Measurements from ENCODE around the gene TTLL13. TPM values are rescaled to one million over a fixed set of nuclear protein-coding genes. Genes with fewer than 3 reads are reported as not detected.
"Not testable (repeated sequence)": the region's sequence is repeated elsewhere in the genome, so short reads cannot be mapped to it uniquely, and the experiment has no call there.

The TTLL13 gene
- total RNA-seq, 1 donor from 2014 or later: 0.31 TPM

DNA sequence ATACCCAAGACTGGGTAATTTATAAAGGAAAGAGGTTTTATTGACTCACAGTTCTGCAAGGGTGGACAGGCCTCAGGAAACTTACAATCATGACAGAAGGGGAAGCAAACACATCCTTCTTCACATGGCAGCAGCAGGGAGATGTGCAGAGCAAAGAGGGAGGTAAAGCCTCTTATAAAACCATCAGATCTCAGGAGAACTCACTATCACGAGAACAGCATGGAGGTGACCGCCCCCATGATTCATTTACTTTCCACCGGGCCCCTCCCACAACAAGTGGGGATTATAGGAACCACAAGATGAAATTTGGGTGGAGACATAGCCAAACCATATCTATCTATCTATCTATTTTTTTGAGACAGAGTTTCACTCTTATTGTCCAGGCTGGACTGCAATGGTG lies 10.0 kb upstream of the TTLL13 start:
- no peak for DNase-seq

DNA sequence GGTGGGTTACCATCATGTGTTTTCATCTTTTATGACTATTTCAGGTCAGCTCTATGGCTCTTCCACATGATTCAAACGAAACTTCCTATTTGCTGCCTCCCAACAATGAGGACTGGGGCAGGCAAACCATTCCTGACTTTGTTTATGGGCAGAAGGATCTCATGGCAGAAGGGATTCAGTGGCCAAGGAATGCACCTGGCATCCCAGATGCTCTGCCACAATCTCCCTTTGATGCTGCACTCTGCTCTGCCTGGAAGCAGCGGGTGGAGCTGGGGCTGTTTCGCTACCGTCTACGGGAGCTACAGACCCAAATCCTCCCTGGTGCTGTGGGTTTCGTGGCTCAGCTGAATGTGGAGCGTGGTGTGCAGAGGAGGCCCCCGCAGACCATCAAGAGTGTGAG lies 8.5 kb upstream of the TTLL13 start:
- DNase-seq: no peak

DNA sequence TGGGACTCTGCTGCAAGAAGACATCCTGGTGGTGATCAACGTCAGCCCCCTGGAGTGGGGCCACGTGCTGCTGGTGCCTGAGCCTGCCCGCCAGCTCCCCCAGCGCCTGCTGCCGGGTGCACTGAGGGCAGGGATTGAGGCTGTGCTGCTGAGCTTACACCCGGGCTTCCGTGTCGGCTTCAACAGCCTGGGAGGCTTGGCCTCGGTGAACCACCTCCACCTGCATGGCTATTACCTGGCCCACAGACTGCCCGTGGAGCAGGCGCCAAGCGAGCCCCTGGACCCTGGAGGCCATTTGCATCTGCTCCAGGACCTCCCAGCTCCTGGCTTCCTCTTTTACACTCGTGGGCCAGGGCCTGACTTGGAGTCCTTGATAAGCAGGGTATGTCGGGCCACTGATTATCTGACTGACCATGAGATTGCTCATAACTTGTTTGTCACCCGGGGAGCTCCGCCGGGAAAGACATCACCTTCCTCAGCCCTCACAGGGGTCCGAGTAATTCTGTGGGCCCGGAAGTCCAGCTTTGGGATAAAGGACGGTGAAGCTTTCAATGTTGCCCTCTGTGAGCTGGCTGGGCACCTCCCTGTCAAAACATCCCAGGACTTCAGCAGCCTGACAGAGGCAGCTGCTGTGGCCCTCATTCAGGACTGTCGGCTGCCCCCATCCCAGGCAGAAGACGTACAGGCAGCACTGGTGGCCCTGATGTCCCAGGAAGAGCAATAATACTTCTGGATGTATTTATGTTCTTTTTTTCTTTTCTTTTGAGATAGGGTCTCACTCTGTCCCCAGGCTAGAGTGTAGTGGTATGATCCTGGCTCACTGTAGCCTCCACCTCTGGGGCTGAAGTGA lies 7.8 kb upstream of the TTLL13 start:
- no peak for DNase-seq

DNA sequence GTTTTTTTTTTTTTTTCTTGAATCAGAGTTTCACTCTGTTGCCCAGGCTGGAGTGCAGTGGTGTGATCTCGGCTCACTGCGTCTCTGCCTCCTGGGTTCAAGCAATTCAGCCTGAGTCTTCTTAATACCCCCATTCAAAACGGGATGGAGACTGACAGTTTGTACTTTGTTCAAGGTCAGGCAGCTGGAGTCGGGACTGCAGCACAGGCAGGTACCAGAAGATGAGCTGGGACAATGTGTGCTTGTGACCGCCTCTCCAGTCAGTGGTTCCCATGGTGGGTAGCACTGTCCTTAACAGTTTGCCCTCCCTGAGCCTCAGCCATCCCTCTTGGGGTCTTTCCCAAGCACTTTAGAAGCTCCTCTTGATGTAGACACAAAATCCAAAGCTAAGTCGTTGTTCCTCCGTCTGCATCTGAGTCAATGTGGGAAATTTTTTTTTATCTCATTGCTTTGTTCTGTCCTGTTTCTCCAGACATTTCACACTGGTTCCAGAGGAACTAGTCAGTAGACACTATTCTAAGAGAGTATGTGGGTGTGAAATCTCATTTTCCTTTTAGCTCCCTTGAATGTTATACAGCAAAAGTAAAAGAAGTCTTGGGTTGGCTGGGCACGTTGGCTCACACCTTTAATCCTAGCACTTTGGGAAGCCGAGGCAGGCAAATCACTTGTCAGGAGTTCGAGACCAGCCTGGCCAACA lies 5.3 kb upstream of the TTLL13 start:
- DNase-seq: no peak

DNA sequence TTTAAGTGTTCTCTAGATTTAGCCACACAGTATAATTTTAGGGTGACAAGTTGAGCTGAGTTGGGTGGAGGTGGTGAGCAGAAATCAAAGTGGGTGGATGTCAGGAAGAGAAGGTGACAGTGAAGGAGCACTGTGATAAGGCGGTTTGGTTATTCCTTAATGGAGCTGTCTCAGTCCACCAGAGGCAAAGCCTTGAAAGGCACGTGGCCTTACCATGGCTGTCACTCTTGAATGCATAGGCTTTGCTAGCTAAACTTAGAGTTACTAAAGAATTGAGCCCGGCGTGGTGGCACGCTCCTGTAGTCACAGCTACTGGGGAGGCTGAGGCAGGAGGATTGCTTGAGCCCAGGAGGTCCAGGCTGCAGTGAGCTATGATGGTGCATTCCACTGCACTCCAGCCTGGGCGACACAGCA lies 560 bp upstream of the TTLL13 start:
- DNase-seq: no peak

DNA sequence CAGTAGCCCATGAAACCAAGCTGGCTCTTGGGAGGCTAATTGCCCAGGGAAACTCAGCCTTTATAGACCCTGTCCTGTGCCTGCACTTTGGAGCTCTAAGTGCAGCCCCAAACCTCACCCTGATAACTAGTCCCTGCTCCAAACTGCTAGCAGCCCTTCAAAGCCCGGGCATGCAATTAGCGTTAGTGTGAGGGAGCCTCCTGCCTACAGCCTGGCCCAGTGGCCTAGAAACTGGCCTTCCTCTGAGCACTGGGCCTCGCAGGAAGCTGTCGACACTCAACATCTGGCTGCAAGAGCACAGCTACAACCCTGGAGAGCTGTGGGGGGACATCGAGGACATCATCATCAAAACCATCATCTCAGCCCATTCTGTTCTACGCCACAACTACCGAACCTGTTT lies 8.4 kb downstream of the TTLL13 start:
- no peak for DNase-seq

DNA sequence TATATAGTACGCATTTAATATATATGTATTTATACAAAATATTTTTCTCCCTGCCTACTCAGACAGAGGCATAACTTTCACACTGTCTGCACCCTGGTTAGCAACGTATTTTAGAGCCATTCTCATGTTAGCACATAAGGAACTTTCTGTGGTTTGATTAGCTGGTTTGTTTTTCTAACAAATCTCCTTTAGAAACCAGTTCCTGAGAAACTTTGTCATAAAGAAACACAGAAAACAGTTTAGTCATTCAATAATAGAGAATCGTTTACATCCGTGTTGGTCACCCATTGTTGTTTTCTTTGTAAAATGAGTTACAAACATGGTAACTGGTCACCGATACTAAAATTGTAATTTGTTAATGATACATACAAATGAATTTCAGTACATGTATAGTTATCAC lies 10.2 kb downstream of the TTLL13 start:
- DNase-seq: no peak

DNA sequence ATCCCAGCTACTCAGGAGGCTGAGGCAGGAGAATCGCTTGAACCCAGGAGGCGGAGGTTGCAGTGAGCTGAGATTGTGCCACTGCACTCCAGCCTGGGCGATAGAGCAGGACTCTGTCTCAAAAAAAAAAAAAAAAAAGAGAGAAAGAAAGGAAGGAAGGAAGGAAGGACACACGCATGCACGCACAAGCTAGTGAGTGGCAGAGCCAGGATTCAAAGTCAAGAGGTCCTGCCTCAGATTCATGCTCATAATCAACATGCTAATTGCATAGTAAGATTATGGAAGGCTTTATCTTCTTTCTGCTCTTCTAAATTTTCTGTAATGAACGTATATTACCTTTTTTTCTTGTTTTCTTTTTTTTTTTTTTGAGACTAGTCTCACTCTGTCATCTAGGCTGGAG lies 11.4 kb downstream of the TTLL13 start:
- DNase-seq: not testable (repeated sequence)

DNA sequence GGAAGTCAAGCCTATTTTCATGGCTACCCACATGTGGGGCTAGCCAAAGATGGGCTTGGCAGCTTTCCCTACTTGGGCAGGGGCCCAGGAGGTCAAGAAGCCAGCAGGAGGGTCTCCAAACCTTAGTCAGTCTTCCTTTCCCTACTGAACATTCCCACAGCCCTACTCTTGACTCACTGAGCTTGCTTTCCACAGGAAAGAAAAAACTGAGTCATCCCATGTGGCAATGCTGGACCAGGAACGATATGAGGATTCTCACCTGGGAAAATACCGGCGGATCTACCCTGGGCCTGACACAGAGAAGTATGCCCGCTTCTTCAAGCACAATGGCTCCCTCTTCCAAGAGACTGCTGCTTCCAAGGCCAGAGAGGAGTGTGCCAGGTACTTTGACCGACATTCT lies 12.5 kb downstream of the TTLL13 start:
- DNase-seq: no peak

DNA sequence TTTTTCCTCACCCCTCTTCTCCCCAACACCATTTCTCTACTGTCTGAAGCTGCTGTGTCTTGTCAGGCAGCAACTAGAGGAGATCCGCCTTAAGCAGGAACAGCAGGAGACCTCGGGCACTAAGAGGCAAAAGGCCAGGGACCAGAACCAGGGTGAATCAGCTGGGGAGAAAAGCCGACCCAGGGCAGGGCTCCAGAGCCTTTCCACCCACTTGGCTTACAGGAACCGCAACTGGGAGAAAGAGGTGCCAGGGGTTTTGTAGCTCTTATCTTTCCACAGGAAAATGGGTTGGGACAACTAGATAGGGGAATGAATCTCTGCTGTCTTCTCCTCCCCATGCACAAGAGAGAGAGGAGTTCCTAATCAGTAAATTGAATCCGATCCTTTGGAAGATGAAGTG lies 13.1 kb downstream of the TTLL13 start:
- DNase-seq: no peak

DNA sequence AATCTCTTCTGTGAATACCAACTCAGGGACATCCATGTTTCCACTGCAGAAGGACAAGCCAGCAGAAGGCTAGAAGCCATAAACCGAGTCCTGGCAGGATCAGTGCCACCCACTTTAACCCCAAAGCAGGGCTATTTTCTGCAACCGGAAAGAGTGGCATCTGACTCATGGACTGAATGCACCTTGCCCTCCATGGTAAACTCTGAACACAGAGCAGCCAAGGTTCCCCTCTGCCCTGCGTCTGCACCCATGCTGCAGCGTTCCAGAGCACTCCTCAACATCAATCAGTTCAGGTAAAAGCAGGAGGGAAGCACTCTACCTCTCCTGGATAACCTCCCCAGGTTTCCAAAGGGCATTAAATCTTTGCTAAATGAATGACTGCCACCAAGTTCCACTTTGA lies 15.3 kb downstream of the TTLL13 start:
- no peak for DNase-seq

DNA sequence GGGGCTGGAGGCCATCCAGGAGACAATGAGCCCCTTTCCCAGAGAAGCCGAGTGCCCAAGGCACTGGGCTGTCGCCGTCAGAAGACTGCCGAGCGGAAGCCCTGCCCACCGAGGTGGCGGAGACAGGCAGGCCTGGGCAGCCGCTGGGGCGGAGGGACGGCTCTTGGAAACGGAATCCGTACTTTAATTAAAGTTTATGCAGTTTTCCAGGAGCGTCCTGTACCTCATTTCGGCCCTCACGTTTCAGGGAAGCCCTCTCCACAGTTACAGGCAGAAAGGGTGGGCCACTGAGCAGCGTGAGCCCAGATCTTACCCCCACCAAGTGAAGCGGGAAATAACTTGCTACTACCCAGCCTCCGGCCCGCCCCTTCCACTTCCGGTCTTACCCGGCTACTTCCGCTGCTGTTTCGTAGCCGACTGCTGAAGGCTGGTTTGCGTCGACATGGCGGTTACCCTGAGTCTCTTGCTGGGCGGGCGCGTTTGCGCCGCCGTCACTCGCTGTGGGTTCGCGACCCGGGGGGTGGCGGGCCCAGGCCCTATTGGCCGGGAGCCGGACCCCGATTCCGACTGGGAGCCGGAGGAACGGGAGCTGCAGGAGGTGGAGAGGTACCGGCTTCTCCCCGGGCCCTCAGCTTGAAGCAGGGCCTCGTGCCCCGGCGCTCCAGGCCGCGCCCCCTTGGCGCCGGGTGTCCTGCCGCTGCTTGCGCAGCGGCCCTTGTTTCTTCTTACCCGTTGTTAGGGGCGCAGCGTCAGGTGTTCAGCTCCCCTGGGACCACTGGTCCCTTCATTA lies 16.1 kb downstream of the TTLL13 start, which contains the start of gene NGRN:
TSS of gene NGRN (plus strand) at position 402 of the 790 bp plus-strand sequence. CDS start at position 443, 41 bp downstream.
- DNase-seq: peak; percentile 91

DNA sequence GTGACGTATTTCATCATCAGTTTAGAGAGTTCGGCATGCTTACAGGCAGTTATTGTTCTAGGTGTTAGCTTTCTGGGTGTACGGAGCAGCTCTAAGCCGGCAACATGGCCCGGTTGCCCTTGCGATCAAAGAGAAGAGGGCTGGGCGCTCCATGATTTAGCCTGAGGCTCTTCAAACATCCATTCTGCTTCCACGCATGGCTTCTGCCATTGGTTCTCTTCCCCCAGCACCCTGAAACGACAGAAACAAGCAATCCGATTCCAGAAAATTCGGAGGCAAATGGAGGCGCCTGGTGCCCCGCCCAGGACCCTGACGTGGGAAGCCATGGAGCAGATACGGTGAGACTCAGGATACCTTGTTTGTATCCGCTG lies 16.7 kb downstream of the TTLL13 start:
- DNase-seq: peak; percentile 49

DNA sequence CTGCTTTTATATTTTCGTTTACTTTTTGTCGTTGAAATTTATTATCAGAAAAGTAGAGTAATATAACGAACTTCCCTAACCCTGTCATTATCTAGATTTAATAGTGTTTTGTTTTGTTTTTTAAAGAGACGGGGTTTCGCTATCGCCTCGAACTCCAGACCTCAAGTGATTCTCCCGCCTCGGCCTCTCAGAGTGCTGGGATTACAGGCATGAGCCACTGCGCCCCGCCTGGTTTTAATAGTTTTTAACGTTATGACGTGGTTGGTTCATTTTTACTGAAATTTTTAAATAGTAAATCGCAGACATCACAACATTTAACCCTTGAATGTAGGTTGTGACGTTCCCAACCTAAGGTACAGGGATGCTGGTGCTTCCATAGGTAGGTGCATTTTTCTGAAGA lies 17.1 kb downstream of the TTLL13 start:
- no peak for DNase-seq

DNA sequence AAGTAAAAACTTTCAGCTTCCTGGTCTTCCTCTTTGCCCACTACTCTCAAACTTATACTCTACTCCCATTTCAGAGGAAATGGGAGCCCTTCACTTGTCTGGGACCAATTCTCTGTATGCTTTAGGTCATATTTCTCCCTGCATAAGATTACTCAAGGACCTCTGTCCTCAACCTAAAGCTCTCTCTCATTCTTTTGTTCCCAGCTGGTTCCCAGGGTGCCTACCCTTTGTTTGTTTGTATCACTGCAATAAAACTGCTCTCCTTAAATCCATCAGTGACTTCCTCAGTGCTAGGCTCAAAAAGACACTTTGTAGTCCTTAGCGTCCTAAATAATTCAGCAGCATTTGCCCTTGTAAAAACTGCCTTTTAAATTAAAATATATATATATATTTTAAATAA lies 19.1 kb downstream of the TTLL13 start:
- DNase-seq: no peak

DNA sequence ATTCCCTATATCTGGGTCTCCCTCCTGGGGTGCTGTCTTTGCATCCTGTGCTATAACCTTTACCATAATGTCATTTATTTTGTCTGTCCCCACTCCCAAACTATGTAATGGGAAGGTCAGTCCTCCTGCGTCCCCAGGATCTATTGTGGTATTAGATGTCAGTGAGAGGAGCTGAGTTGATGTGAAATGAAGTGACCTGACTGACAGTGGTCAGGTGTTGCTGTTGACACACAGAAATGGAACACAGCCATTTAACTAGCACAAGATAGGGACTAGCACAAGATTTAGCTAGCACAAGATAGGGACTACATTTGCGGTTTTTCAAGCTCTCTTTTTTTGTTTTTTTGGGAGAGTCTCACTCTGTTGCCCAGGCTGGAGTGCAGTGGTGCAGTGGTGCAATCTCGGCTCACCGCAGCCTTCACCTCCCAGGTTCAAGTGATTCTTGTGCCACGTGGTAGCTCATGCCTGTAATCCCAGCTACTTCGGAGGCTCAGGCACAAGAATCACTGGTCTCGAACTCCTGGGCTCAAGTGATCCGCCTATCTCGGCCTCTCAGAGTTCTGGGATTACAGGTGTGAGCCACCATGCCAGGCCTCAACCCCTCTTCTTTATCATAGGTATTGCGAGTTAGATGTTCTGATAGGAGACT lies 21.3 kb downstream of the TTLL13 start:
- no peak for DNase-seq

DNA sequence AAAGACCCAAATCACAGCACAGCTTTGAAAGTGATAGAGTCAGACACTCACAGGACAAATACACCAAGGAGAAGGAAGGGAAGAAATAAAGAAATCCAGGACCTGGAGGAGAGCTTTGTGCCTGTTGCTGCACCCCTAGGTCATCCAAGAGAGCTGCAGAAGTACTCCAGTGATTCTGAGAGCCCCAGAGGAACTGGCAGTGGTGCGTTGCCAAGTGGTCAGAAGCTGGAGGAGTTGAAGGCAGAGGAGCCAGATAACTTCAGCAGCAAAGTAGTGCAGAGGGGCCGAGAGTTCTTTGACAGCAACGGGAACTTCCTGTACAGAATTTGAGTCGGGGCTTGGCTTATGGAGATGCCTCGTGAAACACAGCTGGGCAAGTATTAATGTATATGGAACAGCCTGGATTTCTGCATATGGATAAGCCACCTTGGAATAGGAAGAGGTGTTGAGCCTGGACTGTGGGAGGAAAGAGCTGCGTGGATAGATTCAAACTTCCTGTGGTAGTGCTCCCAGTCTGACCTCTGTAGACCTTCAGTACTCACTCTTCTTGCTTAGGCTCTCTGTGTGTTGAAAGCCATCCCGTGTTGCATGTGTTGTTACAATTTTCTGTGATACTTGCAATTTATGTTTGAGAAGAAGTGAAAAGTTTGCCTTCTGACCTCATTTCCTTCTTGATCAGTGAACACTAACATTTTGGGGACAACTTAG lies 22.3 kb downstream of the TTLL13 start:
- no peak for DNase-seq

DNA sequence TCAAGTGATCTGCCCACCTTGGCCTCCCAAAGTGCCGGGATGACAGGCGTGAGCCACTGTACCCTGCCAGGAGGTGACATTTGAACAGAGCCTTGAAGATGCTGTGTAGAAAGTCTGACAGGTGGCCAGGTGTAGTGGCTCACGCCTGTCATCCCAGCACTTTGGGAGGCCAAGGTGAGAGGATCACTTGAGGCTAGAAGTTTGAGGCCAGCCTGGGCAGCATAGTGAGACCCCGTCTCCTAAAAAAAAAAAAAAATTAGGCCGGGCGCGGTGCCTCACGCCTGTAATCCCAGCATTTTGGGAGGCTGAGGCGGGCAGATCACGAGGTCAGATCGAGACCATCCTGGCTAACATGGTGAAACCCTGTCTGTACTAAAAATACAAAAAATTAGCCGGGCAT lies 29.1 kb downstream of the TTLL13 start:
- DNase-seq: not testable (repeated sequence)

DNA sequence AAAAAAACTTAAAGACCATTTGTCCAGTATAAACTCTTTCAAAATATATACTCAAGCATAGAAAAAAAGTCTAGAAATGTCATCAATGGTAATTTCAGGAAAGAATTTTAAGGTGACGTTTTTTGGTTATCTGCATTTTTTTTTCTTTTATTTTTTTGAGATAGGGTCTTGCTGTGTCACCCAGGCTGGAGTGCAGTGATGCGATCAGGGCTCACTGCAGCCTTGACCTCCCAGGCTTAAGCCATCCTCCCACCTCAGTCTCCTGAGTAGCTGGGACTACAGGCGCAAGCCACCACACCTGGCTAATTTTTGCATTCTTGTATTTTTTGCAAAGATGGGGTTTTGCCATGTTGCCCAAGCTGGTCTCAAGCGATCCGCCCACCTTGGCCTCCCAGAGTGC lies 31.4 kb downstream of the TTLL13 start:
- not testable (repeated sequence) for DNase-seq

DNA sequence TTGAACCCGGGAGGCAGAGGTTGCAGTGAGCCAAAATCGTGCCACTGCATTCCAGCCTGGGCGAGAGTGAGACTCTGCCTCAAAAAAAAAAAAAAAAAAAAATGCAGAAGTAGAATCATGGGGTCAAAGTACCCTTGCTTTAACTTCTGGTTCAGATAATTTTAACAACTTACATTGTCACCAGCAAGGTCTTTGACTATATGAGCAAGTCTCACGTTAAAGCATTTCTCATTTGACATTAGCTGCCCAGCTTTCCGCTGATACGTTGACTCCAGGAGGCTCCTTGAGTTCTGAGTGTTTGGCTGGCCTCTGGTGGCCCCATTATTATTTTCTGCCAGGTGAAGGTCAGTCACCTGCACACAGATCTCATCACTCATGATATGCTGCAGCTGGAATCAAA lies 32.3 kb downstream of the TTLL13 start:
- DNase-seq: not testable (repeated sequence)

DNA sequence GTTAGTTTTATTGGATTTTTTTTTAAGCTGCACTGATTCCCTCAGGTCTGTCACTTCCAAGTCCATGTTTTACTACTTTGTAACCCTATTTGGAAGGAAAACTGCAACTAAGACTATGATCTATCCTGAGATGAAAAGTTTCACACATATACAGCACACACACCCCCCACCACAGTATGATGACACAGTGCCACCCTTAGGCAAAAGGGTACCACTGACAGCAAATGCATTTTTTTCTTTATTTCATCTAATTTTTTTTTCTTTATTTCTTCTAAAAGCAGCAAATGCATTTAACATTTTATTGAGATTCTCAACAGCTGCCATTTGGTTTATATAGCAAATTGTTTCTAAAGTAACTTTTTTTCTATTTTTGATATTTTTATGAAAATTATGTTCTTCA lies 37.3 kb downstream of the TTLL13 start:
- no peak for DNase-seq

DNA sequence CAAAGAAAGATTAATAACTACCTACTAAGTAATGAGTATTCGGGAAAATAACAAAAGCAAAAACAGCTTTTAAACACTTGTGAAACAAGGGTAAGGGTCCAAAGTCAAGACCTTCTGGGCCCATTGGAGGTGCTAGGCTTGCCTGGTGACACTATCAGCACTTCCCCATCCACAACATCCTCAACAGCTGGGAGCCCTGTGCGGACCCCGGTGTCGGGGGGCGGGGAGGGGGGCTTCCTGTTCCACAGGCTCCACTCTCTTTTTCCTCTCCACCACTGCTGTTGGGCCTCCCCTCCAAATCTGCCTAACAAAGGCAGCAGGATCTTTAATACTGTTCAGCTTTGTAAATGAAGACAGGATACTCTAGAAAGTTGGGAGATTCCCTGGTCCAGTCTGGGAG lies 37.7 kb downstream of the TTLL13 start:
- DNase-seq: no peak

Measured in occipital lobe (tissue), 2 donors.